Psoas muscle (tissue), 8 donors: ENCODE measurements around the gene HAS3. TPM values are rescaled to one million over a fixed set of nuclear protein-coding genes. Genes with fewer than 3 reads are reported as not detected.

Experiments used
- ATAC-seq, 4 donors: fragments of 200-7000 bp; cut with Tn5 transposase; one replicate each; pipeline ENCODE4 v1.9.1; 2020; ENCODE audit warnings: moderate library complexity in 3 of 4, mild to moderate bottlenecking in 2 of 4
- DNase-seq, 2 donors: peaks; one replicate each; pipeline ENCODE4 v3.0.0-alpha.2; 2020
- H3K27ac ChIP-seq: fragments of 200-600 bp; one replicate; pipeline ENCODE4 v1.8.0; 2022
- H3K27me3 ChIP-seq, 3 donors: fragments of 200-600 bp in 1 of 3; one replicate each; pipeline versions ENCODE4 v1.6.1 to v1.8.0; 2013 to 2022; ENCODE audit warnings: low read length in 2 of 3, mild to moderate bottlenecking in 2 of 3, moderate library complexity in 1 of 3; ENCODE audit not compliant: insufficient read depth in 3 of 3
- H3K36me3 ChIP-seq, 2 donors: fragments of 200-600 bp in 1 of 2; one replicate each; pipeline versions ENCODE4 v1.6.1 to v1.8.0; 2013 to 2022; ENCODE audit warnings: low read depth in 1 of 2, mild to moderate bottlenecking in 1 of 2, moderate library complexity in 1 of 2; ENCODE audit not compliant: insufficient read depth in 1 of 2
- H3K4me1 ChIP-seq: fragments of 200-600 bp; one replicate; pipeline ENCODE4 v1.8.0; 2022
- H3K4me3 ChIP-seq: fragments of 200-600 bp; one replicate; pipeline ENCODE4 v1.8.0; 2022; ENCODE audit warnings: mild to moderate bottlenecking
- H3K9me3 ChIP-seq: fragments of 200-600 bp; one replicate; pipeline ENCODE4 v1.8.0; 2022
- WGBS, 3 donors: extraction: QIAGEN DNeasy Blood & Tissue Kit; methylation state at CpG; one replicate each; pipeline versions ENCODE4 v1.1.6 to v1.1.7; 2013; 5-methylcytosine and 5-hydroxymethylcytosine counted together
- intact Hi-C, 2 donors: fragments of 100-400 bp; cut with DNase I; formaldehyde crosslinking; loops; one replicate each; pipeline versions ENCODE4 v1.11.0 to v1.14.2; 2022
- polyA plus RNA-seq, 3 donors: library from polyadenylated mRNA; stranded (reverse); fragments of 200-250 nt; gene quantifications; one replicate each; pipeline ENCODE4 v1.2.3, GENCODE V29; 2013
- total RNA-seq, 4 donors: library from RNA; stranded (reverse); fragmentation: NEBNext Ultra II Directional in 2 of 4; extraction: Animal tissue kit (Norgen Biotek cat#: 25700) in 2 of 4; gene quantifications; one replicate each; pipeline versions ENCODE4 v1.2.1 to v1.2.4, GENCODE V29; 2021 to 2023
- TF ChIP-seq, protein P1 (sequence below): fragments of 200-600 bp; IDR thresholded peaks from one replicate; pipeline ENCODE4 v1.8.0; 2022; ENCODE audit warnings: antibody characterized with exemption
- donor health status: healthy with polysubstance abuse.
- donor health status: DM: no; HTN: no; CAD: no; lungs with moderate emphysema.
- donor health status: Bipolar disorder and iron deficiency.
- donor health status: healthy.
- donor health status: DM: yes; HTN: yes; CAD: no.
- donor health status: DM: no; HTN: no; CAD: no.
- donor health status: DM: no; HTN: no; CAD: no.
- donor health status: DM: yes; HTN: yes; CAD: no.

The HAS3 gene
- total and polyA plus RNA-seq, 7 donors = 0.40 to 1.8 (median 0.86) TPM

DNA sequence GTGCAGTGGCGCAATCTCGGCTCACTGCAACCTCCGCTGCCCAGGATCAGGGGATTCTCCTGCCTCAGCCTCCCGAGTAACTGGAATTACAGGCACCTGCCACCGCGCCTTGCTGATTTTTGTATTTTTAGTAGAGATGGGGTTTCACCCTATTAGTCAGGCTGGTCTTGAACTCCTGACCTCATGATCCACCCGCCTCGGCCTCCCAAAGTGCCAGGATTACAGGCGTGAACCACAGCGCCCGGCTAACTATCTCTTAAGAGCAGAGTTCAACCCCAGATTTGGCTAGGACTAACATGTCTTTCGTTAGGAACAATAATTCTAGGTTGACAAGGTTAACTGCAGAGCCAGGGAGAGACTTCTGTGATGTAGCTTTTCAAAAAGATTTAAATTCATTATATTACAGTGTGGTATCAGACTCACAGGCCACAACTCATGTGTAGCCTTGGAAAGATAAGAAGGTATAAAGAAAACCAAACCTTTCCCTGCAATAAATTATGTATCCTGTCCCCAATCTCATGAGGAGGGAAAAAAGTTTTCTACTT lies 22.6 kb downstream of the HAS3 start:
- Histone ChIP-seq H3K36me3 (peaks cover 0 to 9% of the 10 kb centered on the region in 2 donors), H3K27ac (no peak overlapping the region), H3K4me1 (peaks cover 6% of the 10 kb centered on the region), H3K9me3 (no peaks in the 10 kb centered on the region), H3K27me3 (no peaks in the 10 kb centered on the region), H3K4me3 (no peak overlapping the region)
- intact Hi-C loops = loop anchor here (5.0 to 10.0 kb wide), 2 partner anchors 286 to 603 kb away; partner anchors contain the start of gene TANGO6 (in 1 of the 2)
- DNase-seq (no peak), ATAC-seq (no peak)
- TF ChIP-seq, protein P1, sequence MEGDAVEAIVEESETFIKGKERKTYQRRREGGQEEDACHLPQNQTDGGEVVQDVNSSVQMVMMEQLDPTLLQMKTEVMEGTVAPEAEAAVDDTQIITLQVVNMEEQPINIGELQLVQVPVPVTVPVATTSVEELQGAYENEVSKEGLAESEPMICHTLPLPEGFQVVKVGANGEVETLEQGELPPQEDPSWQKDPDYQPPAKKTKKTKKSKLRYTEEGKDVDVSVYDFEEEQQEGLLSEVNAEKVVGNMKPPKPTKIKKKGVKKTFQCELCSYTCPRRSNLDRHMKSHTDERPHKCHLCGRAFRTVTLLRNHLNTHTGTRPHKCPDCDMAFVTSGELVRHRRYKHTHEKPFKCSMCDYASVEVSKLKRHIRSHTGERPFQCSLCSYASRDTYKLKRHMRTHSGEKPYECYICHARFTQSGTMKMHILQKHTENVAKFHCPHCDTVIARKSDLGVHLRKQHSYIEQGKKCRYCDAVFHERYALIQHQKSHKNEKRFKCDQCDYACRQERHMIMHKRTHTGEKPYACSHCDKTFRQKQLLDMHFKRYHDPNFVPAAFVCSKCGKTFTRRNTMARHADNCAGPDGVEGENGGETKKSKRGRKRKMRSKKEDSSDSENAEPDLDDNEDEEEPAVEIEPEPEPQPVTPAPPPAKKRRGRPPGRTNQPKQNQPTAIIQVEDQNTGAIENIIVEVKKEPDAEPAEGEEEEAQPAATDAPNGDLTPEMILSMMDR = no peak
- WGBS, 3 donors = 88 to 92% (median 88%) methylated on average over 12 of the region's 12 CpGs

- intact Hi-C loops = loop anchor here in 1 of 2 donors (5.0 kb wide), 1 partner anchor 603 kb away; no protein-coding TSS in a partner anchor
- TF ChIP-seq, protein P1 = no peak
- ATAC-seq = no peak
- WGBS, 3 donors = 54 to 64% (median 58%) methylated on average over 6 of the region's 6 CpGs
- H3K27me3 ChIP-seq = no peaks in the 10 kb centered on the region
- H3K4me3 ChIP-seq = no peak overlapping the region
- no peak for DNase-seq
- H3K4me1 ChIP-seq = peaks cover 17% of the 10 kb centered on the region
- H3K36me3 ChIP-seq = peaks cover 0 to 20% of the 10 kb centered on the region in 2 donors
- no peak overlapping the region for H3K27ac ChIP-seq
- no peaks in the 10 kb centered on the region for H3K9me3 ChIP-seq
Measured at GRCh38 chr16:69130461-69130860, 25.0 kb downstream of the HAS3 start.

DNA sequence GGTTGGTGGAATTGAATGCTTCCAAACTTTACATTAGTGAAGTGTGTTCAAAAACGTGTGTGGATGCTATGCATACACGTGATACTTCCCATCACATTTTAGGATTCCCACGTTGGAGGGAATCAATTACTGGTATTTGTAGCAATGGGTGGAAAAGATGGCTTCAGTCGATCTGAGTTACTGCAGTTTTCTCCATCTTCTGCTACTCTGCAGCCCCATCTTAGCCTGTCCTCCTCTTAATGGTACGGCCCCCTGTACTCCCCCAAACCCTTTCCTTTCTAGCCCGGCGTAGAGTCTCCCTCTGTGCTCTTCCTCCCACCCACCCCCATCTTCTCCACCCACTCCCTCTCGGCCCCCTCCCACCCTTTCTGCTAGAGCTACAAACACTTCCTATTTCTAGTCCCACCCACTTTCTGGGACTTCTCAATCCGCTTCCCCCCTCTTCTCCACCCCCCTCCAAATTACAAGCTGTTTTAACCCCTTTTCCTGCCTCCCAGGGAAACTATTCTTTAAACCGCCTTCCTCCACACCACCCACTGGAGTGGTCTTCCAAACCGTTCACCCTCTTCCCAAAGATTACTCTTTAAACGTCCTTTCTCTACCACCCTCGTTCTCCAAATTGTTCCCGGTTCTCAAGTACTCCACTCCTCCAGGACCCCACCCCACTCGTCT lies 25.9 kb downstream of the HAS3 start:
- peaks cover 0 to 20% of the 10 kb centered on the region in 2 donors for H3K36me3 ChIP-seq
- intact Hi-C loops = loop anchor here in 1 of 2 donors (5.0 kb wide), 1 partner anchor 604 kb away; no protein-coding TSS in a partner anchor
- ATAC-seq (no peak), DNase-seq (no peak)
- no peaks in the 10 kb centered on the region for H3K9me3 ChIP-seq
- peak overlapping the region; percentile 94 for H3K4me3 ChIP-seq
- no peaks in the 10 kb centered on the region for H3K27me3 ChIP-seq
- 5 to 9% (median 5%) methylated on average over 15 of the region's 15 CpGs for WGBS, 3 donors
- TF ChIP-seq, protein P1 = no peak
- peaks cover 17% of the 10 kb centered on the region for H3K4me1 ChIP-seq
- H3K27ac ChIP-seq = peak overlapping the region; percentile 90

DNA sequence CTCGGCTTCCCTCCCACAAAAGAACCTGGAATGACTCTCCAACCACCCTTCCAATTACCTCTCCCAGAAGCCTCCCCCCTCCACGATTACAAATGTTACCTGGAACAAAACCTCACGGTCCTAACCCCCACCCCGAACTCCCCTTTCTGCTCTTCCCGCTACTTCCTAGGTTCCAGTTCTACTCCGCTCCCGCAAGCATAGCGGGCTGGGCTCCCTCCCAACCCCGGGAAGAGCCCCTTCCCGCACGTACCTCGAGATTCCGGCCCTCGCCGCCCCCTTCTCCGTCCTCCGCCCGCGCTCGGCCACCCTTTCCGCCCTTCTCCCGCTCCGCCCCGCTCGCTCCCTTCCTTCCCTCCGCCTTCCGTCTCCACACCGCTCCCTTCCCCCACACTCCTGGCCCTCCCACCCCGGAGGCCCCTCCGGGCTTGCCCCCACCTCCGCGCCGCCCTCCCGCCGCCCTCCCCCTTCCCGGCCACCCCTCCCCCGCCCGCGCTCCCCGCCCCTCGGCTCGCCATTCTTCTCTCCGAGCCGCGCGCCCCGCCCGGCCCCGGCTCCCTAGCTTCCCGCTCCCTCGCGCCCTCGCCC lies 26.5 kb downstream of the HAS3 start:
- peaks cover 0 to 25% of the 10 kb centered on the region in 2 donors for H3K36me3 ChIP-seq
- peak overlapping the region; percentile 94 for H3K4me3 ChIP-seq
- 1% methylated on average over 22 to 52 of the region's 53 CpGs for WGBS, 3 donors
- TF ChIP-seq, protein P1 = no peak
- no peaks in the 10 kb centered on the region for H3K27me3 ChIP-seq
- H3K27ac ChIP-seq = peak overlapping the region; percentile 90
- intact Hi-C loops = loop anchor here in 1 of 2 donors (5.0 kb wide), 1 partner anchor 605 kb away; no protein-coding TSS in a partner anchor
- DNase-seq (peak; percentile 82 to 89), ATAC-seq (peak; percentile 70 to 73 (median 73))
- peaks cover 17% of the 10 kb centered on the region for H3K4me1 ChIP-seq
- no peaks in the 10 kb centered on the region for H3K9me3 ChIP-seq
